MM.1S (cell line): Measurements from ENCODE around the gene SLC35F5.

Experiments used
- CTCF ChIP-seq: fragments of 300-600 bp; sonication (generic); IDR thresholded peaks from 2 replicates; pipeline ENCODE4 v1.5.1; 2016; ENCODE audit warnings: antibody characterized with exemption, low read length, mixed read lengths
- EZH2phosphoT487 ChIP-seq: fragments of 300-600 bp; sonication (generic); IDR thresholded peaks from 2 replicates; pipeline ENCODE4 v1.6.1; 2018; ENCODE audit warnings: antibody characterized with exemption, low read length

GRCh38 chr2:113797237-113797636 lies 40.8 kb upstream of the SLC35F5 start:
- no peak for TF ChIP-seq CTCF
- no peak for TF ChIP-seq EZH2phosphoT487
